HG02642 (cell line): ENCODE measurements around the gene MAML2.

Experiments used
- ATAC-seq: cut with Tn5 transposase; IDR thresholded peaks from one replicate; pipeline ENCODE4 v1.9.1; 2021; ENCODE audit warnings: mild to moderate bottlenecking; ENCODE audit not compliant: unreplicated experiment, poor library complexity

The MAML2 gene

DNA sequence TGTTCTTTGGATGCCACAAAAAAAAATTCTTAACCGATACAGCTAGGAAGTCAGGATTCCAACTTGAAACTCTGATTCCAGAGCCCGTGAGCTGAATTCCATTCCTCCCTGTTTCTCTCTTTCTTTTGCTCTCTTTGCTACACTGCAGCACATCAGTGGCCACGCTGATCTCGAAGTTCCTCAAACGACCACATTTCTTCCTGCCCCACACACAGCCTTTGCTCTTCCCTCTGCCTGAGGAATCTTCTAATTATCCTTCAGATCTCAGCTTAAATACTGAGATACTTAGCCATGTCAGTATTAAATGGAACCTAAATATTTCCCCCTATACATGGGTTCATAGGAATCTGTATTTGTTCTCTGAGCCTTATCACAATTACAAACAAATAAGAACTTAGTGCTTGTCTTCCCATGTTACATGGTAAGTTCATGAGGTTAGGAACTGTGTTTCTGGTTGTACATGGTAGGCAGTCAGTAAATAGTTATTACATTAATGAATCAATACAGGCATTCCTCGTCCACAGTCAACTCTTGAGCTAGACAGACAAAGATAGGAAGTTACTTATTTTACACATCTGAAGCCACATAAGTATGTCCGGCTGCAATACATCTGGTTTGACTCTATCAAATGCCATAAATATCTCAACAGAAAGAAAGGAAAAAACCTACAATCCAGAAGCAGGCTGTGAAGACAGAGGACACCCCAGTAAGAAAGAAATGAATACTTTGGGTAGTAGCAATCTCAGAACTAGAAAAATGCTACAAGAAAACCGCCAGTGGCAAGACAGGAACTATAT, 86.6 kb downstream of the MAML2 start:
- ATAC-seq = no peak

DNA sequence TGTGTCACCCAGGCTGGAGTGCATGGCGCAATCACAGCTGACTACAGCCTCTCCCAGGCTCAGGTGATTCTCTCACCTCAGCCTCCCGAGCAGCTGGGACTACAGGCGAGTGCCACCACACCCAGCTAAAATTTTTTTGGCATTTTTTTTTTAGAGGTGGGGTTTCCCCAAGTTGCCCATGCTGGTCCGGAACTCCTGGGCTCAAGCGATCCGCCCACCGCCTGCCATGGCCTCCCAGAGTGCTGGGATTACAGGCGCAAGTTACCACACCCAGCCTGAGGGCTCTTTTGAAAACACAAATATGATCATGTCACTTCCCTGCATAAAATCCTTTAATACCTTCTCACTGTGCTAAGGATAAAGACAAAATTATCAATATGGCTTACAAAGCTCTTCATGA, 88.1 kb downstream of the MAML2 start:
- ATAC-seq = no peak

DNA sequence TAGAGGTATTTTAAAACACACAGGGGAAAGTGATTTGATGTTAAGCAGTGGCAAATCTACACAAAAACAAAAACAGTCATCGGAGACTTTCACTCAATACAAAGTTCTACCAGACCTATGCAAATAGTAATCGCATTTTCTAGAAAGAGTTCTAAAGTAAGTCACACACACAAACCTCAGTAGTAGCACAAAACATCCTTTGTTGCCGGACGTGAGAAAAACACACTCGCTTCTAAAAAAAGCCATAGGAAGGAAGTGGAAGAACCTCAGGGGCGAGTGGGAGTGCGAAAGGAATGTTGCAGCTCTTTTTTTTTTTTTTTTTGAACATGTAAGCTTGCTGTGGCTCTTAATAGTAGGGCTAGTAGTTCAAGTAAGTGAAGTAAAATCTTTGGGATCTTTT, 88.9 kb downstream of the MAML2 start:
- ATAC-seq = peak; percentile 41

DNA sequence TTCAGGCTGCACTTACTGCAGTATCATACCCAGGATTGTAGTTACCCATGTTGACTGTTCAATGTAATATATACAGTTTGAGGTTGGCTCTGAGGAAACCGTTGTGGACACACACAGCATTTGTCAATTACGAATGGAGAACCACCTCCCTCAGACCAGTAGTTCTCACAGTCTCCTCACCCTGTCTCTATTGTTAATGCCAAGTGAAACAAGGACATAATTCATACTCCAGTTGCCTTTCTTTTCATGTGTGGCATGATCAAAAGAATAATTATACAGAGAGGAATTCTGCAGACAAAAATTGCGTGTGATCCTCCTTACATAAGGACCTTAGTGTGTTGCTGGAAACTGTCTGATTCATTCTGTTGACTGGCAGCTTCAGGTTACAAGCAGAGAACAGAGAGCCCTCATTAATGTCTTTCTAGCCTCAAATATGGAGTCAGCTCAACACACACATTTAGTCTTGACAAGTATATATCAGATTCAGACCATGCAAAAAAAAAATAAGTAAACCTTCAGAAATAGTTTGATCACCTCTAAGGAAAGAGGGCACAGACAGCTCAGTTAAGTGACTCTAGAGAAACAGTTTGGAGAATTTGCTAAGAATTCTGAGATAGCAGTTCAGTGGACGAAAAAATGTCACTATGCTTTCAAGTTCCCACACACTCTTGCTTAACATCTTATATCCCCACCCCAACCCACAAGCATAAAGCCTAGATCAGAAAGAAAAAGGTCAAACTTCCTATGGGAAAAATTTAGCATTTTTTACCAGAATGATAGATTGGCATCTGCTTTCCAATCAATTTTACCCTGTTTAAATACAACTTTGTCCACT, 96.1 kb downstream of the MAML2 start:
- ATAC-seq = no peak

- peak; percentile 95 for ATAC-seq
Observed at GRCh38 chr11:96242971-96243647, 99.9 kb downstream of the MAML2 start.

GRCh38 chr11:96242191-96242847, 100.7 kb downstream of the MAML2 start:
- no peak for ATAC-seq

DNA sequence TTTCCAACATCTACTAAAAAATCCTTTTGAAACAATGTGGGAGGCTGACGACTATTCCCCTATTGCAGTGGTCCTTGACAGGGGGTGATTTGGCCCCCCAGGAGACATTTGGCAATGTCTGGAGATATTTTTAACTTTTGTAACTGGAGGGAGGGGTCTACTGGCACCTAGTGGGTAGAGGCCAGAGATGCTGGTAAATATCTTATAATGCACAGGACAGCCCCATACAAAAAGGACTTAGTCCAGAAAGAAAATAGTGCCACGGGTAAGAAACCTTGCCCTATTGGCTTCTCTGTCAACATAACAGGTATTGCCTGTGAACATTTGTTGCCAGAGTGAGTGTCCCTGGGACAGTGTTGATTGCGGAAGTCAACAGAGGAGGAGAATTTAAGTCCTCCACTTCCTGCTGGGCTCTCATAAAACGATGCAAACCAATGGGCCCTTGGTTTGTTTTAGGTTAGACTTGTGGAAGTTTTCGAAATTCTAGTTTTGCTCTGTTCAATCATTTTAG, 101.6 kb downstream of the MAML2 start:
- ATAC-seq = no peak

GRCh38 chr11:96238563-96239135, 104.3 kb downstream of the MAML2 start:
- no peak for ATAC-seq

GRCh38 chr11:96237766-96238266, 105.2 kb downstream of the MAML2 start:
- no peak for ATAC-seq

DNA sequence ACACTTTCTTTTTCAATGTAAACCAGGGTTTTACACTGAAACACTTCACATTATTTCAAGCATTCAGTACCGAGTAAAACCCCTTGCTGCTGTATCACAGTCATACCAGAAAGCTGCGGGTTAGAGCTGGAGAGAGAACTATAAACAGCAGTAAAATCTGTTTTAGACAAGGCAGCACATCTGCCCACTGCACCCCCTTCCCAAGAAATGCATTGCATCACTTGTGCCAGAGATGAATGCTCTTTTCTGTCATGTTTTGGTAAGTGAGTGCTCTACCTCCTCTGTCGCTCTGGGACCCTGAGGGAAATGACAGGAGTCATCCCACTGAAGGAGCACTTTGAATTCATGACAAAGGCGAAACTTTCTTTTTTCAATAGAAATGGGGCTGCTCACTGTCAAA, 107.2 kb downstream of the MAML2 start:
- ATAC-seq = peak; percentile 84

DNA sequence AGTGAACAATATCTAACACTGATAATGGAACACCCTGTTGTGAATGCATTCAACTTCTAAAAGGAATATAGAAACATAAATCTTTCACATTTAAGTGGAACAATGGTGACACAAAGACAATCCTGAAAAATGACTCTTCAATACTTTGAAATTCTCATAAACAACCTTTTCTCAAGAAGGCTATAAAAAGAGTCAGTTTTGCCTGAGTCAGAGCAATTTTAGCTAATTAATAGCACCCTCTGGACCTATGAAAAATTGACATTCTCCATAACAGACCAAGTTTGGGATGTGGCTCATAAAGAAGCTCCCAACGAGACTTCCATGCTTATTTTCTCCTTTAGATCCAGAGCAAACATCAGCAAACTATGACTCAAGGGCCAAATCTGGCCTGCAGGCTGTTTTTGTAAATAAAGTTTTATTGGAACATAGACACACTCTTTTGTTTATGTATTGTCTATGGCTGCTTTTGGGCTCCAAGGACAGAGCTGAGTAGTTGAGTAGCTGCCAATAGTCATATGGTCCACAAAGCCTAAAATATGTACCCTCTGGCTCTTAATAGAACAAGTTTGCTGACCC, 108.0 kb downstream of the MAML2 start:
- ATAC-seq = no peak

DNA sequence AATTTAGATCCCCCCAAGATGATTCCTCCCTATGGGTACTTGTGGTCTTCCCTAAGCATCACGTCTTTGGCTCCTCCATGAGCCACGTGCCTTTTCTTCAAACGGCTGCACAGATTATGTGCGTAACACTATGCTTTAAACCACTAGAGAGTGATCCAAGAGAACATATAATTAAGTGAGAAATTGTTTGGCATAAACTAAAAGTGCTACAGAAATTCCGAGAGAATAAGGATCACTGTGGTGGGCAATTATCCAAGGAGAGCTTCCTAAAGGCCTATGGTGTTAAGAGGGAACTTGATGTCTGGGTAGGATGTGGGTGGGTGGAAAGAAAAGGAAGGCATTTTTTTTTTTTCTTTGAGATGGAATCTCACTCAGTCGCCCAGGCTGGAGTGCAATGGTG, 110.9 kb downstream of the MAML2 start:
- ATAC-seq = no peak

DNA sequence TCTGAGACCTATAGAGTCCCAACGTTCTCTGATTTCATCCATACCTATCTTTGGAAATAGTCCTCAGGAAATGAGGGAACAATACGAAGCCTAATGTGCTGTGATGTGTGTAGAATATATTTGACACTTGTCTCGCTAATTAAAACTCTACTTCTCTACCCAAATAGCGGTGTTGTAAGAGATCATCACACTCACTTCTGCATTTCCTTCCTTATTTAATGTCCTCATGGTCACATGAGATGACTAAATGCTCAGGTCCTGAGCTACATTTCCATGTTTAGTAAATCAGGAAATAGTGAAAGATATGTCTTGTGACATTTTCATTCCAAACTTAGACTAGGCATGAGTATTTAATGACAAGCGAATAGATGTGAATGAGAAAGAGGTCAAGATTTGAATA, 112.3 kb downstream of the MAML2 start:
- ATAC-seq = no peak

DNA sequence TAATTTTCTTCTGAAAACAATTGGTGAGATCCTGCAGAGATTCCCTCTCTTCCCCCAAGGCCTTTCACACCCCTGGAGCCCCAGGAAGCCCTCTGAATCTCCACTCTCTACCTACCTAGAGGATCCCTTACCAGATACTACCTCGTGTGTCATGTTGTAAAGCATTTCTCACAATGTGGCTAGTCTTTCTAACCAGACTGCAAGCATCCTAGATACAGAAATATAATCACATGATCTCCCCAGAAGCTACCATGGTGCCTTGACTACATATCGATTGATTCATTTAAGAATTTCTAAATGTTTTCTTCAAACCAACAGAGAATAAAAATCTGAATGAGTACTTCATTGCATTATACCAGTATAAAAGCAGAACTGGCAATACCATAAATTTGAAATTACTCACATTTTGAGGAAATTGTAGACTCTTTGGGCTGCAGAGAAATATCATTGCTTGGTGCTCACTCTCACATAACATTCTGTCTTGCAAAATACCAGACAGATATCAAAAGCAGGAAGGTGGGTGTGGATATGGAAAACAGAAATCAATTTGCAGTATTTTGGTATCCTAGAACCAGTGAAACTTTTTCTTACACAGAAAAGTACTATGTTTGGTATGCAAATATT, 113.5 kb downstream of the MAML2 start:
- no peak for ATAC-seq

DNA sequence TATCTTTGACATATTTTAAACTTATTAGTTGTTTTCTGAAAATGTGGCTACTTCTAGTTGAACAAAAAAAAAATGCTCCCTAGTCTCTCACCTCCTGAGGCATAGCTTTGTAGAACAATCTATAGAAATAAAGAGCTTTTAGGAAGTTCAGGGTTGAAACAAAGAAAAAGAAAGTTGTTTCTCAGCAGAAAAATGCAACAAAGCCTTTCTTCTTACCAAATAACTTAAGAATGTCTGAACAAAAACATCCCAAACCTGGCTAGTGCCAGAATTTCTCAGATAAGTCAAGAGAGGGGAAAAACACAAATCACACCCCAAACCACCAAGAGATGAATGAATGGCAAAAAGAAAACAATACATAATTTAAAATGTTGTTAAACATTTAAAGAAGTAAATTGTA, 114.1 kb downstream of the MAML2 start:
- no peak for ATAC-seq

- no peak for ATAC-seq
Observed at GRCh38 chr11:96228473-96228891, 114.5 kb downstream of the MAML2 start.

- no peak for ATAC-seq
Observed at GRCh38 chr11:96227244-96227643, 115.8 kb downstream of the MAML2 start.

DNA sequence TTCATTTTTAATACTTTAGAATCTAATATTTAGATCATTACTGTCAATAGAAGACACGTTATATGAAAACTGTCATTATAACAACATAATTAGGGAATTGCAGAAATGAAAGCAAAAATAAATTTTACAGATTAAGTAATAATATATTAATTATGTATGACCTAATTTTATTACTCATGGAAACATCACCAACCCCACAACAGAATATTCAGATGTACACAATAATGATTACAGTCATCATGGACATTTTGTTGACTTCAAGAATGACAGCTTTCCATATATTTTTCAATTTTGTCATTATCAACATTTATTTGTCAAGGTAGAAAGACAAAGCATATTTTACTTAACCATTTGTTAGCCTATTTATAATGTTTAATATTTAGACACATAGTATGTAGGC, 119.9 kb downstream of the MAML2 start:
- ATAC-seq = no peak

- ATAC-seq = no peak
Observed at GRCh38 chr11:96222102-96222501, 120.9 kb downstream of the MAML2 start.
